H1 (cell line): Measurements from ENCODE around the gene ZNF414.

Experiments used
- CHD1 ChIP-seq: IDR thresholded peaks from 2 replicates; pipeline ENCODE4 v1.6.1; 2012; ENCODE audit warnings: low read depth, low read length, improper control_type of control experiment
- EP300 ChIP-seq, 2 experiments: IDR thresholded peaks; 1 replicate in 1 of 2; 2 replicates in 1 of 2; pipeline ENCODE4 v1.6.1; 2011 to 2012; ENCODE audit warnings: low read depth in 2 of 2, low read length in 2 of 2, mild to moderate bottlenecking in 2 of 2, borderline replicate concordance in 1 of 2, inconsistent platforms in 1 of 2, moderate library complexity in 1 of 2
- KDM1A ChIP-seq: fragments of 200-600, 300-600 bp; sonication (generic); IDR thresholded peaks from 2 replicates; pipeline ENCODE4 v1.7.1; 2016; ENCODE audit warnings: mild to moderate bottlenecking, low read length, borderline replicate concordance
- NRF1 ChIP-seq: IDR thresholded peaks from 2 replicates; pipeline ENCODE4 v1.6.1; 2011; ENCODE audit warnings: mild to moderate bottlenecking, low read depth, low read length, improper control_type of control experiment
- POLR2A ChIP-seq, 2 experiments: IDR thresholded peaks; 1 replicate in 1 of 2; 2 replicates in 1 of 2; pipeline ENCODE4 v1.6.1; 2011; ENCODE audit warnings: low read depth in 2 of 2, low read length in 2 of 2, mild to moderate bottlenecking in 2 of 2; ENCODE audit errors: control extremely low read depth in 1 of 2
- POLR2AphosphoS5 ChIP-seq: IDR thresholded peaks from 2 replicates; pipeline ENCODE4 v1.6.1; 2011; ENCODE audit warnings: low read depth, low read length
- POU5F1 ChIP-seq: IDR thresholded peaks from 2 replicates; pipeline ENCODE4 v1.6.1; 2011; ENCODE audit warnings: low read depth, mild to moderate bottlenecking, low read length, moderate library complexity
- TAF1 ChIP-seq: IDR thresholded peaks from 2 replicates; pipeline ENCODE4 v1.6.1; 2011; ENCODE audit warnings: mild to moderate bottlenecking, low read depth, low read length
- TF ChIP-seq, protein P1 (sequence below), 3 experiments: IDR thresholded peaks; 1 replicate in 2 of 3; 2 replicates in 1 of 3; pipeline versions ENCODE4 v1.5.1 to v1.6.1; 2011; ENCODE audit warnings: low read length in 3 of 3, mild to moderate bottlenecking in 3 of 3, inconsistent platforms in 2 of 3, low read depth in 1 of 3, moderate library complexity in 1 of 3; ENCODE audit not compliant: insufficient read depth in 1 of 3; ENCODE audit errors: control extremely low read depth in 1 of 3

DNA sequence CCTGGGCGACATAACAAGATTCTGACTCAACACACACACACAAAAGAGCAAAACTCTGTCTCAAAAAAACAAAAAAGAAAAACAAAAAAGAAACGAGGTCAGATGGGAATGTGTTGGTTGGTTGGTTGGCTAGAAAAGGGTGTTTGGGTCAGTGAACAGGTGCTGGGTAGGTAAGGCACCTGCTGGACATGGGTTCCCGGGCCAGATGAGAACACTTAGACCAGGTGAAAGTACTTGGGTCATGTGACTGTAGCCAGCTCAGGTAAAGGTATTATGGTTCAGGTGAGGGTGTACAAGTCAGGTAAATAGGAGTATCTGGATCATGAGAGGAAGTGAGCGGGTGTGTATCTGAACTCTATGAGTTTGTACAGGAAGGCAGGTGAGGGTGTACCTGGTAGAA lies 14.5 kb upstream of the ZNF414 start:
- TF ChIP-seq TAF1 = no peak
- TF ChIP-seq NRF1 = no peak
- TF ChIP-seq, protein P1, sequence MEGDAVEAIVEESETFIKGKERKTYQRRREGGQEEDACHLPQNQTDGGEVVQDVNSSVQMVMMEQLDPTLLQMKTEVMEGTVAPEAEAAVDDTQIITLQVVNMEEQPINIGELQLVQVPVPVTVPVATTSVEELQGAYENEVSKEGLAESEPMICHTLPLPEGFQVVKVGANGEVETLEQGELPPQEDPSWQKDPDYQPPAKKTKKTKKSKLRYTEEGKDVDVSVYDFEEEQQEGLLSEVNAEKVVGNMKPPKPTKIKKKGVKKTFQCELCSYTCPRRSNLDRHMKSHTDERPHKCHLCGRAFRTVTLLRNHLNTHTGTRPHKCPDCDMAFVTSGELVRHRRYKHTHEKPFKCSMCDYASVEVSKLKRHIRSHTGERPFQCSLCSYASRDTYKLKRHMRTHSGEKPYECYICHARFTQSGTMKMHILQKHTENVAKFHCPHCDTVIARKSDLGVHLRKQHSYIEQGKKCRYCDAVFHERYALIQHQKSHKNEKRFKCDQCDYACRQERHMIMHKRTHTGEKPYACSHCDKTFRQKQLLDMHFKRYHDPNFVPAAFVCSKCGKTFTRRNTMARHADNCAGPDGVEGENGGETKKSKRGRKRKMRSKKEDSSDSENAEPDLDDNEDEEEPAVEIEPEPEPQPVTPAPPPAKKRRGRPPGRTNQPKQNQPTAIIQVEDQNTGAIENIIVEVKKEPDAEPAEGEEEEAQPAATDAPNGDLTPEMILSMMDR (IDR thresholded peaks at IDR 0.05; ENCODE audit: control extremely low read depth in 1 of 3, insufficient read depth in 1 of 3, low read depth in 1 of 3, low read length in 3 of 3) = no peak
- no peak for TF ChIP-seq POU5F1
- TF ChIP-seq POLR2A (IDR thresholded peaks at IDR 0.05; ENCODE audit: control extremely low read depth in 1 of 2, low read depth in 2 of 2, low read length in 2 of 2) = no peak
- no peak for TF ChIP-seq KDM1A
- TF ChIP-seq POLR2AphosphoS5 = no peak
- no peak for TF ChIP-seq CHD1
- no peak for TF ChIP-seq EP300 (IDR thresholded peaks at IDR 0.05; ENCODE audit: borderline replicate concordance in 1 of 2, low read depth in 2 of 2, low read length in 2 of 2)
